NCI-H510A treated with DMSO at 0.1 percent for 48 hours (cell line): Measurements from ENCODE around the gene CFD.

Experiments used
- DNase-seq: peaks from one replicate; lab custom pipeline; 2025; lab: John Stamatoyannopoulos, UW

The CFD gene

GRCh38 chr19:906480-906879, 47.0 kb downstream of the CFD start:
- no peak for DNase-seq

- DNase-seq, result no peak
Observed at GRCh38 chr19:907183-907853, 47.9 kb downstream of the CFD start.

GRCh38 chr19:911197-912033, 52.0 kb downstream of the CFD start:
- DNase-seq, result no peak

- no peak for DNase-seq
Observed at GRCh38 chr19:912181-913079, 53.0 kb downstream of the CFD start.
